Subcutaneous adipose tissue (tissue), 4 donors: ENCODE data around the gene DCP2. TPM values are rescaled to one million over a fixed set of nuclear protein-coding genes. Genes with fewer than 3 reads are reported as not detected.

Experiments used
- CTCF ChIP-seq: fragments of 450-650 bp; IDR thresholded peaks from one replicate; pipeline ENCODE4 v1.5.1; 2016; ENCODE audit warnings: low read depth, mild to moderate bottlenecking, control low read depth, antibody characterized with exemption, moderate library complexity
- total RNA-seq, 4 donors: library from RNA; depleted of rRNA; stranded (reverse); fragments of >200 nt; gene quantifications; one replicate each; pipeline ENCODE4 v1.1.0, GENCODE V29; 2016

Gene DCP2
- total RNA-seq, 4 donors from 2014 or later: 36.2 to 55.9 (median 36.7) TPM

DNA sequence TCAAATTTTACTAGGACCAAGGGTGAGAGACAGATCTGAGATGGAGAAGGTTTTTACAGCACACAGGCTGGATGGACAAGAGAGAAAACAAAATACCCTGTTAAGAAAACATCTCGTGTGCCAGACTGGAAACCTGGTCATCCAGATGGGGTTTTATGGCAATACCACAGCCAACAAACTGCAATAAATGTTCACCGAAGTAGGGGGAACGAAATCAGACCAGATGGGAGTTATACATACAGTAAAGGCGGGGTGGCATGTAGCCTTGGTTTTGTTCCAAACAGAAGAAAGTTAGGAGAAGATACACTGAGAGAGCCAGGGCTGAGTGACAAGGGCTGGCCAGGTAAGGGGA lies 63.3 kb downstream of the DCP2 start:
- no peak for TF ChIP-seq CTCF

DNA sequence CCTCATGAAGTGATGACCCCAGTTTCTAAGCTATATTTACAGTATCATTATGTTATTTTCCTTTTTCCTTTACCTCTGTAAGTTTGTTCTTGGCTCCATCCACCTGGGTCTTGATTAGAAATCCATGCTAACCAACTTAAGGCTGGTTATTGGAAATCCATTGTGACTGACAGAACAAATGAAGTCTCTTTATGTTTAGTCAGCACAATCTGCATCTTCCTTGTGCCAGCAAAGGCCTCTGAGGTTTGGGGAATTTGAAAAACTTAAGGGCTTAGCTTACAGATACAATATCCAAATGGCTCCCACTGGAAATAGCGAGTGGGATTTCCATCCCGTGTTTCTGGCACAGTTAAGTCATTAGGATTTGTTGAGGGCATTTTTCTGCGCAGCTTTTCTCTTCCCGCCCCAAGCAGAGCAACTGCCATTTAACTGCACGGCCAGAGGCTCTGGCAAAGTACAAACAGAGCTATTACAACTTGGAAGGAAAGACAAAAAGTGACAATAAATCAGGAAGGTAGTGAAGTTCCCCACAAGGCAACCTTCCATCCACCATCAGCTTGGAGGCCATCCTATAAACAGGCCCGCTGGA lies 64.2 kb downstream of the DCP2 start:
- TF ChIP-seq CTCF: no peak

- no peak for TF ChIP-seq CTCF
Observed at GRCh38 chr5:113042491-113043243, 66.1 kb downstream of the DCP2 start.

- TF ChIP-seq CTCF: no peak
Observed at GRCh38 chr5:113043491-113043931, 66.9 kb downstream of the DCP2 start.

- no peak for TF ChIP-seq CTCF
Observed at GRCh38 chr5:113044776-113045465, 68.3 kb downstream of the DCP2 start.

DNA sequence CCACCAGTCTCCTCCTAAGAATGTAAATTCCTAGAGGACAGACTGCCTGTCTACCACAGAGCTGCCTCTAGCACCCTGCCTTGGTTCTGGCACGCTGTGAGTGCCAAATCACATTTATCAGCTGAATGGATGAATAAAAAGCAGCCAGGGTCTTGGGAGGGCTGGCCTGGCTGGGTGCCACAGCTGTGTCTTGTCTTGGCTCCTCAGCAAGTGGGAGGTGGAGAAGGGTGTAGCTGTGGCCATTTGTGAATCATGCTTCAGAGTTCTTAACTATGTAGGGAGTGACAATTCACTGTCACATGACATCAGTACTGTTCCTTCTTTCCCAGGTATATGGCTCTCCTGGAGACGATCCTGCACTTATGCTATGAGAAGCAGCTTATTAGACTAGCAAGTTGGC lies 70.6 kb downstream of the DCP2 start:
- TF ChIP-seq CTCF: no peak
